Measurements from ENCODE around the gene LMBR1. TPM values are rescaled to one million over a fixed set of nuclear protein-coding genes. Genes with fewer than 3 reads are reported as not detected.

LMBR1 gene
- total RNA-seq, 4 donors from 2014 or later = 39.9 to 63.0 (median 59.0) TPM

DNA sequence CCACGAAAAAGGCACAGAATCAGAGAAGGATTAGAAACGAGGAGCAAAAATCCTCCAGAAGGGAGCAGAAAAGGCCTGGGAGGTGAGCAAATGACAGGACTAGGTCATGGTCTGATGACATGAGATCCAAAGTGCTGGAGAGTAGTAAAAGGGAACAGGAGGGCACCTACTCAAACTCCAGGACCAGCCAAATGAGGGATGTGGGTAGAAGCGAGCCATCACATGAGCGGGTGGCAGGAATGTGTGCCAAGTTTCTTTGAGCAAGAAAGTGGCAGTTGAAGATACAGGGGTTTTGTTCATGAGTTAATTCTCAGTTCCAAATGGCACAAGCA is 139.8 kb downstream of the LMBR1 start:
- Histone ChIP-seq H3K4me3 (no peak overlapping the region), H3K27ac (no peak overlapping the region), H3K9me3 (no peaks in the 10 kb centered on the region), H3K36me3 (peaks cover 0 to 30% of the 10 kb centered on the region in 2 donors), H3K4me1 (no peaks in the 10 kb centered on the region), H3K27me3 (no peaks in the 10 kb centered on the region)
- 80 to 92% methylated on average over 4 of the region's 4 CpGs for WGBS, 2 donors (ENCODE audit: low coverage in 1 of 2)
- no peak for TF ChIP-seq EP300 (IDR thresholded peaks at IDR 0.05)
- no peak for ATAC-seq

DNA sequence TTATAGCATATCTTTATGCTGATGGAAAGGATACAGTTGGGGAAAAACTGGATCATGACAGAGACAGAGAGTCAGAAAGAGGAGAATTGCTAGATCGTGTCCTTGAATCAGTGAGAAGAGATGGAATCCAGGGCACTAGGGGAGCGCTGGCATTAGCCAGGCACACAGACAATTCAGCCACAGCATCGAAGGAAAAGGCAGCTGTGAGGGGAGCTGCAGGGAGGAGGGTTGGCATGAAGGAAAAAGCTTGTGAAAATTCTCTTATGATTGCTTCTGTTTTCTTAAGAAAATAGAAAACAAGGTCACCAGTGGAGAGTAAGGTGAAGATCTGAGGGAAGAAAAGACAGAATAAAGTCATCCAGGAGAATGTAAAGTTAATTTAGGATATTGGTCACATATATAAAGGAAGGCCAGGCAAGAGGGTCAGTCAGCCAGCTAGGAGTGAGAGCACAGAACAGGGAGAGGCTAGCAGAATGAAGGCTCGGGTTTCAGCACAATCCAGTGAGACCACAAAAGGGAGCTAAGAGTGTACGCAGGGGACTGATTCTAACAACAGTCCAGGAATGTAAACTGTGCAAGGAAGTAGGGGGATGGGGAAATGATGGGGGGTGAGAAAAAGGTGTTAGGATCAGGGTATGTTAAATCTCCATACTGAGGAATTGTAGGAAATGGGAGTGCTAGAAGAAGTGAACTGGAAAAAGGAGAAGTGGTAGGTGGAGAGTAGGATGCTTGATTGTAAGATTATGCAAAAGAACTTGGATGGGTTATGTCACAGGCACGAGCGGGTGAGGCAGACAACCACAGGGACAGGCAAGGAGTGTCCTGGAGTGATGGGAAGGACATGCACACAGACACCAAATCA is 140.4 kb downstream of the LMBR1 start:
- H3K4me3 ChIP-seq = no peak overlapping the region

DNA sequence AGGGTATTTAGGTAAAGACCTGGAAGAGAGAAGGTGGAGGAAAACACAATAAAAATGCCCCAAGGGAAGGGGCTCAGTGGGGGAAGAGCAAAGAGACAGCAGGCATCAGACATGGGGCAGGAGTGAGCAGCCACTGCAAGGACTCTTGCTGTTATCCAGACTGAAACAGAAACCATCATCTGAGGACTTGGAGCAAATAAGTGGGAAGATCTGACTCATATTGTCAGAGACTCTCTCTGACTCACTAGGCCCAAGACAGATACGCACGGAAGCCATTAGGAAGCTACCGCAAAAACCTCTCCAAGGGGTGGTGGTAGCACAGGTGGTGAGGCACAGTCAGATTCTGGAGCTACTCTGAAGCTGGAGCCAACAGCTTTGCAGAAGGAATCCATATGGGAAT is 141.7 kb downstream of the LMBR1 start:
- no peak overlapping the region for H3K4me3 ChIP-seq
- H3K27me3 ChIP-seq = no peaks in the 10 kb centered on the region
- no peaks in the 10 kb centered on the region for H3K9me3 ChIP-seq
- H3K4me1 ChIP-seq = no peaks in the 10 kb centered on the region
- TF ChIP-seq POLR2A (IDR thresholded peaks at IDR 0.05) (no peak), POLR2AphosphoS5 (IDR thresholded peaks at IDR 0.05) (no peak), EP300 (IDR thresholded peaks at IDR 0.05) (no peak)
- no peak for ATAC-seq
- no peak overlapping the region for H3K27ac ChIP-seq
- peaks cover 0 to 30% of the 10 kb centered on the region in 2 donors for H3K36me3 ChIP-seq
- WGBS, 2 donors (ENCODE audit: low coverage in 1 of 2) = 58% methylated on average over 2 of the region's 3 CpGs; no CpG with 5 or more reads in 1 of the 2 donors

More for the DNA sequence above, 140.4 kb downstream of the LMBR1 start:
- no peaks in the 10 kb centered on the region for H3K27me3 ChIP-seq
- no peak for ATAC-seq
- H3K9me3 ChIP-seq = no peaks in the 10 kb centered on the region
- TF ChIP-seq, protein P1, sequence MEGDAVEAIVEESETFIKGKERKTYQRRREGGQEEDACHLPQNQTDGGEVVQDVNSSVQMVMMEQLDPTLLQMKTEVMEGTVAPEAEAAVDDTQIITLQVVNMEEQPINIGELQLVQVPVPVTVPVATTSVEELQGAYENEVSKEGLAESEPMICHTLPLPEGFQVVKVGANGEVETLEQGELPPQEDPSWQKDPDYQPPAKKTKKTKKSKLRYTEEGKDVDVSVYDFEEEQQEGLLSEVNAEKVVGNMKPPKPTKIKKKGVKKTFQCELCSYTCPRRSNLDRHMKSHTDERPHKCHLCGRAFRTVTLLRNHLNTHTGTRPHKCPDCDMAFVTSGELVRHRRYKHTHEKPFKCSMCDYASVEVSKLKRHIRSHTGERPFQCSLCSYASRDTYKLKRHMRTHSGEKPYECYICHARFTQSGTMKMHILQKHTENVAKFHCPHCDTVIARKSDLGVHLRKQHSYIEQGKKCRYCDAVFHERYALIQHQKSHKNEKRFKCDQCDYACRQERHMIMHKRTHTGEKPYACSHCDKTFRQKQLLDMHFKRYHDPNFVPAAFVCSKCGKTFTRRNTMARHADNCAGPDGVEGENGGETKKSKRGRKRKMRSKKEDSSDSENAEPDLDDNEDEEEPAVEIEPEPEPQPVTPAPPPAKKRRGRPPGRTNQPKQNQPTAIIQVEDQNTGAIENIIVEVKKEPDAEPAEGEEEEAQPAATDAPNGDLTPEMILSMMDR (IDR thresholded peaks at IDR 0.05) = no peak
- TF ChIP-seq POLR2A (IDR thresholded peaks at IDR 0.05) = no peak
- TF ChIP-seq POLR2AphosphoS5 (IDR thresholded peaks at IDR 0.05) = no peak
- no peak for TF ChIP-seq EP300 (IDR thresholded peaks at IDR 0.05)
- 55 to 77% methylated on average over 6 to 7 of the region's 7 CpGs for WGBS, 2 donors (ENCODE audit: low coverage in 1 of 2)
- peaks cover 0 to 30% of the 10 kb centered on the region in 2 donors for H3K36me3 ChIP-seq
- no peak overlapping the region for H3K27ac ChIP-seq
- H3K4me1 ChIP-seq = no peaks in the 10 kb centered on the region

GRCh38 chr7:156747718-156748117 is 145.3 kb downstream of the LMBR1 start:
- peaks cover 0 to 16% of the 10 kb centered on the region in 2 donors for H3K36me3 ChIP-seq
- WGBS, 2 donors (ENCODE audit: low coverage in 1 of 2) = 96 to 100% methylated on average over 1 of the region's 1 CpG
- no peaks in the 10 kb centered on the region for H3K4me1 ChIP-seq
- ATAC-seq = no peak
- no peak overlapping the region for H3K27ac ChIP-seq
- H3K4me3 ChIP-seq = no peak overlapping the region
- no peaks in the 10 kb centered on the region for H3K9me3 ChIP-seq
- TF ChIP-seq POLR2AphosphoS5 (IDR thresholded peaks at IDR 0.05) = no peak
- H3K27me3 ChIP-seq = no peaks in the 10 kb centered on the region

DNA sequence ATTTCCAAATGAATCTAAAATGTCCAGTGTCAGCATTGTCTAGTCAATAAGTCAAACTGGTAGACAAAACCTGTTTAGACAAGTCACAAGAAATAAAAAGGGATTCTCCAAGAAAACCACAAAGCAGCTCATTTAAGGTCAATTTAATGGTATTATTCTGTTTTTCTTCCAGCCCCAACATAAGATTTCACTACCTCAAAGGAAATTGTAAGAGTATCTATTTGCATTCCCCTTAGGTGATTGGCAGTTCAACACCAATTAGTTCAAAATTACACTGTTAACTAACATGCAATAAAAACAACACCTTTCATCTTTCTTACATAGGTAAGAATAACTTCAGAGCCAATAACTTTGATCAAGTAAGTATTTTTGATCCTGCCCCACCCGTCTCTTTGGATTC is 146.1 kb downstream of the LMBR1 start:
- Histone ChIP-seq H3K4me1 (no peaks in the 10 kb centered on the region), H3K4me3 (no peak overlapping the region), H3K9me3 (no peaks in the 10 kb centered on the region), H3K27ac (no peak overlapping the region), H3K36me3 (peaks cover 0 to 16% of the 10 kb centered on the region in 2 donors), H3K27me3 (no peaks in the 10 kb centered on the region)
- ATAC-seq = no peak
- no peak for TF ChIP-seq POLR2A (IDR thresholded peaks at IDR 0.05)
- TF ChIP-seq EP300 (IDR thresholded peaks at IDR 0.05) = no peak
- TF ChIP-seq POLR2AphosphoS5 (IDR thresholded peaks at IDR 0.05) = no peak
- TF ChIP-seq, protein P1 (IDR thresholded peaks at IDR 0.05) = no peak
- WGBS, 2 donors (ENCODE audit: low coverage in 1 of 2) = 92 to 100% methylated on average over 1 of the region's 1 CpG

- Histone ChIP-seq H3K4me3 (no peak overlapping the region), H3K36me3 (peaks cover 0 to 31% of the 10 kb centered on the region in 2 donors), H3K4me1 (no peaks in the 10 kb centered on the region), H3K27ac (no peak overlapping the region), H3K9me3 (peaks cover 0 to 7% (median 0%) of the 10 kb centered on the region in 3 donors), H3K27me3 (no peaks in the 10 kb centered on the region)
- no peak for ATAC-seq
- 71% methylated on average over 5 of the region's 5 CpGs; no CpG with 5 or more reads in 1 of the 2 donors for WGBS, 2 donors (ENCODE audit: low coverage in 1 of 2)
- TF ChIP-seq POLR2AphosphoS5 (IDR thresholded peaks at IDR 0.05) (no peak), POLR2A (IDR thresholded peaks at IDR 0.05) (no peak), EP300 (IDR thresholded peaks at IDR 0.05) (no peak)
- TF ChIP-seq, protein P1 (IDR thresholded peaks at IDR 0.05) = no peak
Measured at GRCh38 chr7:156739596-156739995, 153.4 kb downstream of the LMBR1 start.

Measured in gastroesophageal sphincter (tissue), 4 donors.